Activated B cell treated with CpG ODN at 0.5 μM for 24 hours (primary cell): ENCODE measurements around the gene PUM2. TPM values are rescaled to one million over a fixed set of nuclear protein-coding genes. Genes with fewer than 3 reads are reported as not detected.

Experiments
- ATAC-seq: fragments of 200-7000 bp; cut with Tn5 transposase; one replicate; pipeline ENCODE4 v1.10.0; 2021; ENCODE audit warnings: low read depth, mild to moderate bottlenecking, moderate library complexity
- CTCF ChIA-PET: fragments of 350-600 bp; sonication (Branson Sonifier 250); formaldehyde crosslinking; loops from one replicate; lab custom pipeline; 2021; ENCODE audit warnings: antibody characterized with exemption; lab: Charles Lee
- POLR2A ChIA-PET: fragments of 350-600 bp; sonication (Branson Sonifier 250); formaldehyde crosslinking; loops from one replicate; lab custom pipeline; 2021; ENCODE audit warnings: antibody characterized with exemption; lab: Charles Lee
- DNase-seq: peaks from one replicate; pipeline ENCODE4 v3.0.0; 2022
- H3K27ac Mint-ChIP-seq: one replicate; pipeline ENCODE4 v1.8.0; 2020; ENCODE audit warnings: mixed read lengths
- H3K27me3 Mint-ChIP-seq: one replicate; pipeline ENCODE4 v1.8.0; 2021; ENCODE audit warnings: mixed read lengths
- H3K36me3 Mint-ChIP-seq: one replicate; pipeline ENCODE4 v1.8.0; 2021; ENCODE audit warnings: low read depth, mixed read lengths
- H3K4me1 Mint-ChIP-seq: one replicate; pipeline ENCODE4 v1.8.0; 2021; ENCODE audit warnings: mixed read lengths
- H3K4me3 Mint-ChIP-seq: one replicate; pipeline ENCODE4 v1.8.0; 2020; ENCODE audit warnings: mild to moderate bottlenecking, mixed read lengths
- H3K9me3 Mint-ChIP-seq: one replicate; pipeline ENCODE4 v1.8.0; 2020; ENCODE audit warnings: mixed read lengths
- intact Hi-C: fragments of 100-400 bp; cut with micrococcal nuclease; formaldehyde crosslinking; loops from one replicate; pipeline ENCODE4 v1.15.1; 2024
- total RNA-seq: library from RNA; stranded (reverse); gene quantifications from 2 replicates; pipeline ENCODE4 v1.2.3, GENCODE V29; 2022
- TF ChIP-seq, protein P1 (sequence below): fragments of 200-600 bp; IDR thresholded peaks from one replicate; pipeline ENCODE4 v1.8.0; 2022; ENCODE audit warnings: antibody characterized with exemption, mild to moderate bottlenecking

Gene PUM2
- total RNA-seq, 1 donor from 2014 or later: 110 TPM

DNA sequence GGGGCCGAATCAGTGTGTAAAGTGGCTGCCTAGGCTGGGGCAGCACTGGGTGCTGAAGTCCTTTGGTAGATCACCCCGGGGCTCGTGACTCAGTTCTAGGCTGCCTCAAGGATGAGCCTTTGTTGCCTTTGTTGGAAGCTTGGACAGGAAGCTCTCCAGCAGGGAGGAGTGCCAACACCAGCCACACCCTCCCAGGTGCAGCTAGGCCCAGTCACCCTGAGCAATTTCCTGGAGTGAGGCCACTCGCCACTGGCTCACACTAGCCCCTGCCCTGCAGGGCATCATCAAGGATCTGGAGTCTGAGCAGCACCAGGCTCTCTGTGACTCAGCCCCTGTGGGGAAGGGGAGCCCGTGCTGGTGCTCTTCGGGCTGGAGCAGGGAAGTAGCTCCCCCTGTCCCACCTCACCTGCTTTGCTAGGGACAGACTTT, 119.0 kb downstream of the PUM2 start:
- intact Hi-C loops: no loop called here
- no peaks in the 10 kb centered on the region for H3K36me3 Mint-ChIP-seq
- TF ChIP-seq, protein P1, sequence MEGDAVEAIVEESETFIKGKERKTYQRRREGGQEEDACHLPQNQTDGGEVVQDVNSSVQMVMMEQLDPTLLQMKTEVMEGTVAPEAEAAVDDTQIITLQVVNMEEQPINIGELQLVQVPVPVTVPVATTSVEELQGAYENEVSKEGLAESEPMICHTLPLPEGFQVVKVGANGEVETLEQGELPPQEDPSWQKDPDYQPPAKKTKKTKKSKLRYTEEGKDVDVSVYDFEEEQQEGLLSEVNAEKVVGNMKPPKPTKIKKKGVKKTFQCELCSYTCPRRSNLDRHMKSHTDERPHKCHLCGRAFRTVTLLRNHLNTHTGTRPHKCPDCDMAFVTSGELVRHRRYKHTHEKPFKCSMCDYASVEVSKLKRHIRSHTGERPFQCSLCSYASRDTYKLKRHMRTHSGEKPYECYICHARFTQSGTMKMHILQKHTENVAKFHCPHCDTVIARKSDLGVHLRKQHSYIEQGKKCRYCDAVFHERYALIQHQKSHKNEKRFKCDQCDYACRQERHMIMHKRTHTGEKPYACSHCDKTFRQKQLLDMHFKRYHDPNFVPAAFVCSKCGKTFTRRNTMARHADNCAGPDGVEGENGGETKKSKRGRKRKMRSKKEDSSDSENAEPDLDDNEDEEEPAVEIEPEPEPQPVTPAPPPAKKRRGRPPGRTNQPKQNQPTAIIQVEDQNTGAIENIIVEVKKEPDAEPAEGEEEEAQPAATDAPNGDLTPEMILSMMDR: no peak
- H3K27ac Mint-ChIP-seq: no peak overlapping the region
- H3K4me3 Mint-ChIP-seq: no peak overlapping the region
- DNase-seq (no peak), ATAC-seq (no peak)
- no peaks in the 10 kb centered on the region for H3K4me1 Mint-ChIP-seq
- ChIA-PET CTCF (no interaction called here), POLR2A (no interaction called here)
- no peaks in the 10 kb centered on the region for H3K9me3 Mint-ChIP-seq
- H3K27me3 Mint-ChIP-seq: peaks cover 33% of the 10 kb centered on the region

DNA sequence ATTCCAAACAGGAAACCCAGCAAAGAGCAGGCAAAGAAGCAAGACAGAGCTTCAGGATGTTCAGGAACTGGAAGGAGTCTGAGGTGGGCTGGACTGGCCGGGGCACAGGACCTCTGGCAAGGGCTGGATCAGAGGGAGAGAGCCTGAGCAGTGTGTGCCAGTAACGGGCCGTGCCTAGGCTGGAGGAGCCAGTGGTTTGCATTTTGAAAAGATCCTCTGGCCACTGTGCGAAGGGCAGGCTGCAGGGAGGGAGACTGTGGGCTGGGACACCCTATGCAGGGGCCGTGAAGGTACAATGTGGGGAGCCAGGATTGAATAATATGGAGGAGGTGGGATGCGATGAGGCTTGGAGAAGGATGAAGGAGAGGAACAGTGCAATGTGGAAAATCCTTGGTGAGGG, 119.5 kb downstream of the PUM2 start:
- POLR2A ChIA-PET: no interaction called here
- DNase-seq (no peak), ATAC-seq (no peak)
- Mint-ChIP-seq H3K4me1 (no peaks in the 10 kb centered on the region), H3K4me3 (no peak overlapping the region), H3K27me3 (peaks cover 31% of the 10 kb centered on the region), H3K9me3 (no peaks in the 10 kb centered on the region), H3K36me3 (no peaks in the 10 kb centered on the region), H3K27ac (no peak overlapping the region)
- CTCF ChIA-PET: no interaction called here
- TF ChIP-seq, protein P1: no peak
- intact Hi-C loops: no loop called here

DNA sequence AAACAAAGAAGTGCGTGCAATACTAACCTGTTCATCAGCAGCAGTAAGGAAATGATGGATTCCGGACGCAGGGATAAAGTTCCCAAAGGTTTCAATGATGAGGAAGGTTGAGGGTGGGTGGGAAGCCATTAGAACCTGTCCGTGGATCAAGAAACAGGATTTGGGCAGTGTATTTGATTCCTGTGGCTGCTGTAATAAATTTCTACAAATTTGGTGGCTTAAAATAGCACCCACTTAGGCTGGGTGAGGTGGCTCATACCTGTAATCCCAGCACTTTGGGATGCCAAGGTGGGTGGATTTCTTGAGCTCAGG, 120.6 kb downstream of the PUM2 start:
- ChIA-PET CTCF (no interaction called here), POLR2A (no interaction called here)
- no peaks in the 10 kb centered on the region for H3K36me3 Mint-ChIP-seq
- H3K4me1 Mint-ChIP-seq: peaks cover 7% of the 10 kb centered on the region
- no peak for ATAC-seq
- TF ChIP-seq, protein P1: no peak
- H3K27ac Mint-ChIP-seq: no peak overlapping the region
- no peak for DNase-seq
- no peaks in the 10 kb centered on the region for H3K9me3 Mint-ChIP-seq
- H3K4me3 Mint-ChIP-seq: no peak overlapping the region
- peaks cover 37% of the 10 kb centered on the region for H3K27me3 Mint-ChIP-seq
- intact Hi-C loops: no loop called here

DNA sequence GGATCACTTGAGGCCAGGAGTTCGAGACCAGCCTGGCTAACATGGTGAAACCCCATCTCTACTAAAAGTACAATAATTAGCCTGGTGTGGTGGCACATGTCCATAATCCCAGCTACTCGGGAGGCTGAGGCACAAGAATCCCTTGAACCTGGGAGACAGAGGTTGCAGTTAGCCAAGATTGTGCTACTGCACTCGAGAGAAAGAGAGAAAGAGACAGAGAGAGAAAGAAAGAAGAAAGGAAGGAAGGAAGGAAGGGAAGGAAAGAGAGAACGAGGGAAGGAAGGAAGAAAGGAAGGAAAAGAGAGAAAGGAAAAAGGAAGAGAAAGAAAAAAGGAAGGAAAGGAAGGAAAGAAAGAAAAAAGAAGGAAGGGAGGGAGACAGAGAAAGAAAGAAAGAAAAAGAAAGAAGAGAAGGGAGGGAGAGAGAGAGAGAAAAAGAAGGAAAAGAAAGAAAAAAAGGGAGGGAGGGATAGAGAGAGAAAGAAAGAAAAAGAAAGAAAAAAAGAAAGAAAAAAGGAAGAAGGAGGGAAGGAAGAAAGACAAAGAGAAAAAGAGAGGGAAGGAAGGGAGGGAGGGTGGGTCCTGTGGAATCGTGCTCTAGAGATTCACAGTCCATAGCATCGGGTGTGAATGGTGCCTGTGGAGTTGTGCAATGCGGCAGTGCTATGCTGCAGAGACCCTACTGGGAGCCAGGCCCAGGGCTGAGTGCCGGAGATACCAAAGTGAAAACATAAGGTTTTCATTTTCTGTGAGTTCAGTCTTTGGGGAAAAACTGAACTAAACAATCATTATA, 121.1 kb downstream of the PUM2 start:
- Mint-ChIP-seq H3K27ac (no peak overlapping the region), H3K36me3 (no peaks in the 10 kb centered on the region), H3K4me3 (no peak overlapping the region), H3K4me1 (peaks cover 7% of the 10 kb centered on the region), H3K9me3 (no peaks in the 10 kb centered on the region), H3K27me3 (peaks cover 37% of the 10 kb centered on the region)
- DNase-seq (no peak), ATAC-seq (no peak)
- intact Hi-C loops: loop anchor here (10.0 kb wide), 2 partner anchors 245 to 425 kb away; partner anchors contain the start of gene HS1BP3
- TF ChIP-seq, protein P1: no peak
- ChIA-PET POLR2A (no interaction called here), CTCF (interaction anchor here (0.7 kb wide), 1 partner anchor 17 kb away, joined by 5 read pairs; no protein-coding TSS in a partner anchor)

DNA sequence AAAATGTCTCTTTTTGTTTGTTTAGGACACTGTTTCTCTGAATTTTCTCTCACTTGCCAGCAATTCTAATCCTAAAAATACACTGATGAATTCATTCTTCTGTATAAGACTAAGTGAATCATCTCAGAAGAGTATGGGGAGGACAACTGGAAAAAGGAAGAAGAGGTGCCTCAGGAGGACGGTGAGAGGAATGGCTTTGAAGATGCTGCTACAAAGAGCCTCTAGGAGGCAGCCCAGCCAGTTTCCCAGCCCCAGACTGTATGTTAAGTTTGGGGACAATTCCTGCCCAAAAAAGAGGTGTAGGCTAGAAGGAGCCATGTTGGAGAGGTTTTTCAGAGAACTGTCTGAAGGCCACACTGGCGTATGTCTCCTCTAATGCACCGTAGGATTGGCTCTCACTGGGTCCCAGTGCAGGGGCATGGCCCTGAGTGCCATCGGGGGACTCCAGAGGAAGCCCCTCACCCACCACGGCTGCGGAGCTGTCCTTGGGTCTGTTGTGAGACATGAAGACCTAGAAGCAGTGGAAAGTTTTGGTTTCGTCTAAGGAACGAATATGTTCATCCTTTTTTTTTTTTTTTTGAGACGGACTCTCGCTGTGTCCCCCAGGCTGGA, 122.6 kb downstream of the PUM2 start:
- CTCF ChIA-PET: no interaction called here
- peaks cover 35% of the 10 kb centered on the region for H3K27me3 Mint-ChIP-seq

More for the DNA sequence above, 122.6 kb downstream of the PUM2 start:
- intact Hi-C loops: loop anchor here (10.0 kb wide), 2 partner anchors 243 to 427 kb away; partner anchors contain the start of gene HS1BP3
- H3K4me1 Mint-ChIP-seq: peaks cover 9% of the 10 kb centered on the region
- no peak overlapping the region for H3K27ac Mint-ChIP-seq
- TF ChIP-seq, protein P1: no peak
- ATAC-seq (no peak), DNase-seq (no peak)
- no peak overlapping the region for H3K4me3 Mint-ChIP-seq
- no peaks in the 10 kb centered on the region for H3K36me3 Mint-ChIP-seq
- POLR2A ChIA-PET: no interaction called here
- H3K9me3 Mint-ChIP-seq: no peaks in the 10 kb centered on the region
